ENCODE data around the gene IL17RC. TPM values are rescaled to one million over a fixed set of nuclear protein-coding genes. Genes with fewer than 3 reads are reported as not detected.

Gene IL17RC
- total and polyA plus RNA-seq, 2 of the 4 experiments (the other 2 are of a cell fraction), result 20.8 to 28.3 TPM

DNA sequence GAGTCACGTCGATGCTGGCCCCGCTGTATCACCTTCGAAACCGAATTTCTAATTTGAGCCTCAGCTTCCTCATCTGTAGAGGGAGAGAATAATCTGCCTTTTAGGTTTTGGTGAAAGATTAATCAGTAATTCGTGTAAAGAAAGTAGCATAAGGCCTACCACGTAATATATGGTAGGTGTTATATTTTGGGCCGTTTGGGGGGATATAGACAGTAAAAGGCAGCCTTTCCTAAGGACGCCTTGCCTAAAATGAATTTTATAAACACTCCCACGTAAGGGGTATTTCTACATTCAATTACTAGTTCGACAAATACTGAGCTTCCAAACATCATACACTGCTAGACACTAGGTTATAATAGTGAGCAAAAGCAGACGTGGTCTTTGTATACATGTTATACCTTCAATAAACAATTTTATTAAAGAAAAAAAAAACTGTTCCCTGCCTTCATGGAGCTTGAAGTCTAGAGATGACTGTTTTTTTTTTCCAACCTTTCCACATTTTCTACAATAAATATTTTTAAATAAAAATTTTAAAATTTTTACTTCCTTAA lies 25.8 kb upstream of the IL17RC start:
- peak overlapping the region; percentile 97 for H2BK5ac ChIP-seq (ENCODE audit: low read depth, low read length, poor library complexity, severe bottlenecking)
- H2BK120ac ChIP-seq (ENCODE audit: low read depth, low read length), result no peak overlapping the region
- dilution Hi-C loops (cut with HindIII; ENCODE audit: low sequenced_read_pairs, unreplicated experiment), result no loop called here
- intact Hi-C loops (cut with micrococcal nuclease), result loop anchor here (2.0 kb wide), 1 partner anchor 42 kb away; no protein-coding TSS in a partner anchor
- H4K5ac ChIP-seq (ENCODE audit: low read depth, low read length), result peak overlapping the region; percentile 85; the same call in 1 of the 2 replicates
- H3K9me3 ChIP-seq (ENCODE audit: control insufficient read depth, insufficient read depth, low read length), result no peaks in the 10 kb centered on the region
- no TSS peak for BruUV-seq (replicated peaks)
- H3K23ac ChIP-seq (ENCODE audit: low read depth, low read length), result peak overlapping the region; percentile 96; the same call in 1 of the 2 replicates
- ChIA-PET POLR2A (ENCODE audit: unreplicated experiment) (no interaction called here), CTCF (interaction anchor here (1.0 kb wide), 1 partner anchor 55 kb away, joined by 3 read pairs; no protein-coding TSS in a partner anchor)
- peak overlapping the region; percentile 93 for H3K4me2 ChIP-seq (ENCODE audit: low read depth, low read length)
- peak overlapping the region; percentile 82 for H2AK5ac ChIP-seq (ENCODE audit: low read depth, low read length)
- peak overlapping the region; percentile 83 for H4K91ac ChIP-seq (ENCODE audit: insufficient read depth, low read depth, low read length)
- peak overlapping the region; percentile 99 for H3K14ac ChIP-seq (replicated peaks; ENCODE audit: low read depth, low read length)
- H3K36me3 ChIP-seq (ENCODE audit: control insufficient read depth, insufficient read depth, low read length), result peaks cover 15% of the 10 kb centered on the region
- H2AFZ ChIP-seq (replicated peaks; ENCODE audit: low read length, poor library complexity), result peak overlapping the region; percentile 100
- DNase-seq, result no peak
- H3K27me3 ChIP-seq (ENCODE audit: control insufficient read depth, insufficient read depth, low read length), result no peaks in the 10 kb centered on the region
- H2AK9ac ChIP-seq (replicated peaks; ENCODE audit: low read depth, low read length, poor library complexity), result peak overlapping the region; percentile 99
- no peak overlapping the region for H2BK15ac ChIP-seq (ENCODE audit: low read depth, low read length)
- peak overlapping the region; percentile 61; the same call in 1 of the 2 replicates for H3K18ac ChIP-seq (ENCODE audit: low read depth, low read length)
- H4K8ac ChIP-seq (ENCODE audit: low read depth in 2 of 2, low read length in 2 of 2), result peak overlapping the region; percentile 96 to 98
- peak overlapping the region; percentile 93 for H3K9ac ChIP-seq (ENCODE audit: low read depth, low read length)
- in situ Hi-C loops (cut with MboI; ENCODE audit: low sequenced_read_pairs), result no loop called here
- peak overlapping the region; percentile 97 for H3K4ac ChIP-seq (ENCODE audit: low read depth, low read length)
- peak overlapping the region; percentile 79 for H3K4me3 ChIP-seq (ENCODE audit: insufficient read depth, low read depth, low read length)
- H3K56ac ChIP-seq (ENCODE audit: extremely low read depth, insufficient read depth, low read length), result peak overlapping the region; percentile 81
- WGBS, 2 experiments (ENCODE audit: extremely low coverage in 2 of 2, insufficient read length in 1 of 2), result no CpG with 5 or more reads among the region's 12 CpGs
- peaks cover 26 to 39% of the 10 kb centered on the region in 2 experiments for H3K79me1 ChIP-seq (ENCODE audit: low read depth in 1 of 2, low read length in 2 of 2)
- H3K9me1 ChIP-seq (ENCODE audit: insufficient read depth, low read length), result 0 out of 2 replicates have a peak, but pooled peaks cover 6% of the 10 kb centered on the region
- H3K27ac ChIP-seq (ENCODE audit: insufficient read depth, low read length), result peak overlapping the region; percentile 97
- H3K4me1 ChIP-seq (ENCODE audit: control insufficient read depth, insufficient read depth, low read length), result peaks cover 2% of the 10 kb centered on the region; the same call in 1 of the 2 replicates
- no peaks in the 10 kb centered on the region; the same call in 1 of the 2 replicates for H4K20me1 ChIP-seq (ENCODE audit: insufficient read depth, low read length)
- H2BK20ac ChIP-seq (ENCODE audit: low read depth, low read length), result no peak overlapping the region
- ATAC-seq (ENCODE audit: low read depth), result no peak
- TF ChIP-seq FOS (IDR thresholded peaks at IDR 0.05; ENCODE audit: low read depth, low read length) (no peak), SMC3 (IDR thresholded peaks at IDR 0.05; ENCODE audit: low read depth, low read length) (no peak), MXI1 (IDR thresholded peaks at IDR 0.05; ENCODE audit: borderline replicate concordance, low read depth, low read length) (no peak), MAZ (IDR thresholded peaks at IDR 0.05; ENCODE audit: borderline replicate concordance, low read depth, low read length) (no peak), POLR2A (IDR thresholded peaks at IDR 0.05; ENCODE audit: low read depth, low read length) (no peak), RCOR1 (IDR thresholded peaks at IDR 0.05; ENCODE audit: insufficient replicate concordance, low read length) (no peak), CHD1 (IDR thresholded peaks at IDR 0.05; ENCODE audit: low read depth, low read length) (no peak), NFE2L2 (IDR thresholded peaks at IDR 0.05; ENCODE audit: low read depth, low read length) (no peak), RFX5 (IDR thresholded peaks at IDR 0.05; ENCODE audit: low read depth, low read length) (no peak), CEBPB (IDR thresholded peaks at IDR 0.05; ENCODE audit: low read depth, low read length) (no peak), MAFK (IDR thresholded peaks at IDR 0.05; ENCODE audit: low read depth, low read length) (no peak), RAD21 (IDR thresholded peaks at IDR 0.05; ENCODE audit: low read length) (no peak), BHLHE40 (IDR thresholded peaks at IDR 0.05; ENCODE audit: low read depth, low read length) (no peak)
- TF ChIP-seq, protein P1, sequence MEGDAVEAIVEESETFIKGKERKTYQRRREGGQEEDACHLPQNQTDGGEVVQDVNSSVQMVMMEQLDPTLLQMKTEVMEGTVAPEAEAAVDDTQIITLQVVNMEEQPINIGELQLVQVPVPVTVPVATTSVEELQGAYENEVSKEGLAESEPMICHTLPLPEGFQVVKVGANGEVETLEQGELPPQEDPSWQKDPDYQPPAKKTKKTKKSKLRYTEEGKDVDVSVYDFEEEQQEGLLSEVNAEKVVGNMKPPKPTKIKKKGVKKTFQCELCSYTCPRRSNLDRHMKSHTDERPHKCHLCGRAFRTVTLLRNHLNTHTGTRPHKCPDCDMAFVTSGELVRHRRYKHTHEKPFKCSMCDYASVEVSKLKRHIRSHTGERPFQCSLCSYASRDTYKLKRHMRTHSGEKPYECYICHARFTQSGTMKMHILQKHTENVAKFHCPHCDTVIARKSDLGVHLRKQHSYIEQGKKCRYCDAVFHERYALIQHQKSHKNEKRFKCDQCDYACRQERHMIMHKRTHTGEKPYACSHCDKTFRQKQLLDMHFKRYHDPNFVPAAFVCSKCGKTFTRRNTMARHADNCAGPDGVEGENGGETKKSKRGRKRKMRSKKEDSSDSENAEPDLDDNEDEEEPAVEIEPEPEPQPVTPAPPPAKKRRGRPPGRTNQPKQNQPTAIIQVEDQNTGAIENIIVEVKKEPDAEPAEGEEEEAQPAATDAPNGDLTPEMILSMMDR (conservative IDR thresholded peaks at IDR 0.05; ENCODE audit: low read depth, low read length), result no peak
- TF ChIP-seq, protein P2, sequence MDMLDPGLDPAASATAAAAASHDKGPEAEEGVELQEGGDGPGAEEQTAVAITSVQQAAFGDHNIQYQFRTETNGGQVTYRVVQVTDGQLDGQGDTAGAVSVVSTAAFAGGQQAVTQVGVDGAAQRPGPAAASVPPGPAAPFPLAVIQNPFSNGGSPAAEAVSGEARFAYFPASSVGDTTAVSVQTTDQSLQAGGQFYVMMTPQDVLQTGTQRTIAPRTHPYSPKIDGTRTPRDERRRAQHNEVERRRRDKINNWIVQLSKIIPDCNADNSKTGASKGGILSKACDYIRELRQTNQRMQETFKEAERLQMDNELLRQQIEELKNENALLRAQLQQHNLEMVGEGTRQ (IDR thresholded peaks at IDR 0.05; ENCODE audit: low read depth, low read length), result no peak
